ENCODE data around the gene RAP1A. TPM values are rescaled to one million over a fixed set of nuclear protein-coding genes. Genes with fewer than 3 reads are reported as not detected.

Gene RAP1A
- total and polyA plus RNA-seq, 4 donors: 108 to 318 (median 149) TPM

Other genes with a start within 250 kb of the RAP1A start
- gene OVGP1, start 192.1 kb upstream of the RAP1A start, total RNA-seq: 1 to 10 TPM; 2.0 to 7.3 TPM
- gene OVGP1, start 192.1 kb upstream of the RAP1A start, polyA plus RNA-seq: 1 to 10 TPM in 1 of 2 donors, under 1 TPM in 1; 0.25 to 3.9 TPM
- gene WDR77, start 170.5 kb upstream of the RAP1A start, total RNA-seq: 10 to 100 TPM; 17.1 to 17.4 TPM
- gene WDR77, start 170.5 kb upstream of the RAP1A start, polyA plus RNA-seq: 10 to 100 TPM; 14.5 to 20.1 TPM
- 100 to 1,000 TPM; 110 TPM for gene ATP5PB, start 170.3 kb upstream of the RAP1A start, total RNA-seq
- gene ATP5PB, start 170.3 kb upstream of the RAP1A start, polyA plus RNA-seq: 100 to 1,000 TPM; 140 to 219 TPM
- 10 to 100 TPM; 19.1 to 53.6 TPM for gene C1orf162, start 145.8 kb upstream of the RAP1A start, total RNA-seq
- 10 to 100 TPM; 20.5 to 51.5 TPM for gene C1orf162, start 145.8 kb upstream of the RAP1A start, polyA plus RNA-seq
- 10 to 100 TPM in 1 of 2 donors, 1 to 10 TPM in 1; 4.3 to 10.5 TPM for gene ADORA3, start 116.2 kb upstream of the RAP1A start, total RNA-seq
- gene ADORA3, start 116.2 kb upstream of the RAP1A start, polyA plus RNA-seq: 10 to 100 TPM in 1 of 2 donors, 1 to 10 TPM in 1; 3.4 to 13.4 TPM
- 1 to 10 TPM; 4.0 to 6.0 TPM for gene TMIGD3, start 116.2 kb upstream of the RAP1A start, total RNA-seq
- gene TMIGD3, start 116.2 kb upstream of the RAP1A start, polyA plus RNA-seq: 1 to 10 TPM; 1.3 to 7.3 TPM
- 10 to 100 TPM; 11.7 to 14.8 TPM for gene INKA2, start 119.6 kb downstream of the RAP1A start, total RNA-seq
- 1 to 10 TPM in 1 of 2 donors, not detected in 1; 1.3 TPM for gene INKA2, start 119.6 kb downstream of the RAP1A start, polyA plus RNA-seq
- gene DDX20, start 136.1 kb downstream of the RAP1A start, total RNA-seq: 1 to 10 TPM; 7.9 to 8.8 TPM
- 1 to 10 TPM; 3.9 to 5.9 TPM for gene DDX20, start 136.1 kb downstream of the RAP1A start, polyA plus RNA-seq

Data from aorta (tissue), 4 donors.